GM19099 (cell line): Measurements from ENCODE around the gene KRTAP9-6.
"Not testable (repeated sequence)": the region's sequence is repeated elsewhere in the genome, so short reads cannot be mapped to it uniquely, and the experiment has no call there.

Source experiments
- POLR2A ChIP-seq: IDR thresholded peaks from 3 replicates; pipeline ENCODE4 v1.6.1; 2011; ENCODE audit warnings: low read depth; ENCODE audit not compliant: insufficient read length; ENCODE audit errors: extremely low read depth

The KRTAP9-6 gene, protein sequence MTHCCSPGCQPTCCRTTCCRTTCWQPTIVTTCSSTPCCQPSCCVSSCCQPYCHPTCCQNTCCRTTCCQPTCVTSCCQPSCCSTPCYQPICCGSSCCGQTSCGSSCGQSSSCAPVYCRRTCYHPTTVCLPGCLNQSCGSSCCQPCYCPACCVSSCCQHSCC

DNA sequence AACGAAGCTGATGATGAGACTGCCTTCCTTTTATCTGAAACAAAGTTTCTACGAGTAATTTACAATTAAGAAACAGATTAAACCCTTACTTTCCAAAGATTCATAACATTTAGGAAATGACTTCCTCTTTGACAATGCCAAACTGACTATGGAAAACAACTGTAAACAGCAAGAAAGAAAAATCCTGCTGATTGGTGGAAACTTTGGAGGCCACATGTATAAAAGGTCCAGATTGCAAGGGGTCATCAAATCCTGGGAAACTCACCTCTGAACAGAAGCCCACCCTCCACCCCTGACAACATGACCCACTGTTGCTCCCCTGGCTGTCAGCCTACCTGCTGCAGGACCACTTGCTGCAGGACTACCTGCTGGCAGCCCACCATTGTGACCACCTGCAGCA is at the start of gene KRTAP9-6:
Gene KRTAP9-6, plus strand, starts transcription at position 301 of the 400 bp plus-strand sequence. Its CDS starts 0 bp downstream, at position 301.
- TF ChIP-seq POLR2A: no peak

DNA sequence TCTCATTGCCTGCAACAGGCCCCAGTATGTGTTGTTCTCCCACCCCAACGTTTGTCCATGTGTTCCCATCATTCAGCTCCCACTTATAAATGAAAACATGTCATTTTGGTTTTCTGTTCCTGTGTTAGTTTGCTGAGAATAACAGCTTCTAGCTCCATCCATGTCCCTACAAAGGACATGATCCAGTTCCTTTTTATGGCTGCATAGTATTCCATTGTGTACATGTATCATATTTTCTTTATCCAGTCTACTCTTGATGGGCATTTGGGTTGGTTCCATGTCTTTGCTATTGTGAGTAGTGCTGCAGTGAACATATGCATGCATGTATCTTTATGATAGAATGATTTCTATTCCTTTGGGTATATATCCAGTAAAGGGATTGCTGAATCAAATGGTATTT is 49.5 kb upstream of the KRTAP9-6 start:
- no peak for TF ChIP-seq POLR2A

DNA sequence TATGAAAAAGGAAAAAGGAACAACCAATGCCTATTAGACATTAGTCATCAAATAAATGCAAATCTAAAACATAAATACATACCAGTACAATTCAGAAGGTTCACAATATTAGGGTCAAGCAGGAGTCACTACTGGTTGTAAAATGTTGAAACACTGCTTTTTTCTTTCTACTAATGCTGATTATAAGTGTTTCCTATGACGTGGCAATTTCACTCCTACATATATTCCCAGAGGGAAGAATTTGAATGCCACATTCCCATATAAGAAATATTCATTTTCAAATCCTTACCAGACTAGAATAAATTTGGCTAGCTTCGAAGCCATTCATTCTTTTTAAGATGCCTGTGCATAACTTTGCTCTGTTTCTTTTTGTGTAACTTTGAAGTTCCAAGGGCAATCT is 41.4 kb upstream of the KRTAP9-6 start:
- no peak for TF ChIP-seq POLR2A

DNA sequence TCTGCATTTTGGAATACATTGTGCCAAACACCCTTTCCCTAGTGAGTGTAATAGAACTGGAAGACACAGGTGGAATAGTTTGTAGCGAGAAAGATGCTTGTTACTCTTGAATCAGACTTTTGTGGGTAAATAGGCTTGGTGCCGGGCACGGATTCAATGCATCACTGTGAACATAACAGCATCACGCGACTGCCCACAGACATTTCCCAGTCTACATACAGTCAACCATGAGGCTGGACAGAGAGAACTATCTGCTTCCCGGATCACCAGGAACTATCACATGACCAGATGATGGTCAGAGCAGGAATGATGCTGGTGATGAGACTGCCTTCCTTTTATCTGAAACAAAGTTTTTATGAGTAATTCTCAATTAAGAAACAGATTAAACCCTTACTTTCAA is 39.1 kb upstream of the KRTAP9-6 start:
- no peak for TF ChIP-seq POLR2A

DNA sequence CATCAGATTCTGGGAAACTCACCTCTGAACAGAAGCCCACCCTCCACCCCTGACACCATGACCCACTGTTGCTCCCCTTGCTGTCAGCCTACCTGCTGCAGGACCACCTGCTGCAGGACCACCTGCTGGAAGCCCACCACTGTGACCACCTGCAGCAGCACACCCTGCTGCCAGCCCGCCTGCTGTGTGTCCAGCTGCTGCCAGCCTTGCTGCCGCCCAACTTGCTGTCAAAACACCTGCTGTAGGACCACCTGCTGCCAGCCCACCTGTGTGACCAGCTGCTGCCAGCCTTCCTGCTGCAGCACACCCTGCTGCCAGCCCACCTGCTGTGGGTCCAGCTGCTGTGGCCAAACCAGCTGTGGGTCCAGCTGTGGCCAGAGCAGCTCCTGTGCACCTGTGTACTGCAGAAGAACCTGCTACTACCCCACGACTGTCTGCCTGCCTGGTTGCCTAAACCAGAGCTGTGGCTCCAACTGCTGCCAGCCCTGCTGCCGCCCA is 38.5 kb upstream of the KRTAP9-6 start, which contains the start of gene KRTAP9-2:
Gene KRTAP9-2, plus strand, starts transcription at position 51 of the 498 bp plus-strand sequence. Its CDS starts 7 bp downstream, at position 58.
- TF ChIP-seq POLR2A: not testable (repeated sequence)

DNA sequence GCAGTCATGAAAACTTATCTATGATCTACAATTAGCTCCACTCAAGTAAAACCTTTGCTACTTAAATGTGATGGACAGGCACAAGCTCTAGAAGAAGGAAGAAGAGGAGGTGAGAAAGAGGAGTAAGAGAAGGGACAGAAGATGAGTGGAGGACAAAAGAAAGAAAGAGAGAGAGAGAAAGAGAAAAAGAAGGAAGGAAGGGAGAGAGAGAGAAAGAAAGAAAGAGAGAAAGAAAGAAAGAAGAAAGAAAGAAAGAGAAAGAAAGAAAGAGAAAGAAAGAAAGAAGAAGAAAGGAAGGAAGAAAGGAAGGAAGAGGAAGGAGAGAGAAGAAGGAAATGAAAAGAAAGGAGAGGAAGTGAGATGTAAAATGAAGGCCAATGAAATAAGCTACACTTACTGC is 35.1 kb upstream of the KRTAP9-6 start:
- TF ChIP-seq POLR2A: no peak

DNA sequence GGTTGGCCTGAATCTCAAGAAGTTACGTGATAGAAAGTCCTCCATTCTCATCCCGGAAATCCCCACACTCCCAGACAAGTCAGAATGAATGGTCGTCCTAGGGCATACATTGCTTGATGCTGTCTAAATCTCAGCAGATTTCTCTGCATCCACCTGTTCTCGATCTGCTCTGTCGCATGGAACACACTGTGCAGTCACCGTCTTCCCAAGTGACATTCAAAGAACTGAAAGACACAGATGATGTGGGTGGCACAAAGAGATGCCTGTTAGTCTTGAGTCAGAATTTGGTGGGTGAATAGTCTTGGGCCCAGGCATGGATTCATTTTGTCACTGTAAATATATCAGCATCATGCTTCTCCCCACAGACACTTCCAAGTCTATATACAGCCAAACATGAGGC is 33.4 kb upstream of the KRTAP9-6 start:
- TF ChIP-seq POLR2A: no peak

DNA sequence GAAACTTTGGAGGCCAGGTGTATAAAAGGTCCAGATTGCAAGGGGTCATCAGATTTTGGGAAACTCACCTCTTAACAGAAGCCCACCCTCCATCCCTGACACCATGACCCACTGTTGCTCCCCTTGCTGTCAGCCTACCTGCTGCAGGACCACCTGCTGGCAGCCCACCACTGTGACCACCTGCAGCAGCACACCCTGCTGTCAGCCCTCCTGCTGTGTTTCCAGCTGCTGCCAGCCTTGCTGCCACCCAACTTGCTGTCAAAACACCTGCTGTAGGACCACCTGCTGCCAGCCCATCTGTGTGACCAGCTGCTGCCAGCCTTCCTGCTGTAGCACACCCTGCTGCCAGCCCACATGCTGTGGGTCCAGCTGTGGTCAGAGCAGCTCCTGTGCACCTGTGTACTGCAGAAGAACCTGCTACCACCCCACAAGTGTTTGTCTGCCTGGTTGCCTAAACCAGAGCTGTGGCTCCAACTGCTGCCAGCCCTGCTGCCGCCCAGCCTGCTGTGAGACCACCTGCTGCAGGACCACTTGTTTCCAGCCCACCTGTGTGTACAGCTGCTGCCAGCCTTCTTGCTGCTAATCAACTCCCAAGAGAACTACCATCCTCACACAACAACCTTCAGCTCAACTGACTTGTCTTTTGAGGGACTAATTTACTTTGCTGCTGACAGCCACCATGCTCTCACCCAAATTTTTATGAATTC is 32.6 kb upstream of the KRTAP9-6 start, which contains the start of gene KRTAP9-3:
Gene KRTAP9-3, plus strand, starts transcription at position 51 of the 707 bp plus-strand sequence. Its CDS starts 53 bp downstream, at position 104.
- TF ChIP-seq POLR2A: not testable (repeated sequence)

DNA sequence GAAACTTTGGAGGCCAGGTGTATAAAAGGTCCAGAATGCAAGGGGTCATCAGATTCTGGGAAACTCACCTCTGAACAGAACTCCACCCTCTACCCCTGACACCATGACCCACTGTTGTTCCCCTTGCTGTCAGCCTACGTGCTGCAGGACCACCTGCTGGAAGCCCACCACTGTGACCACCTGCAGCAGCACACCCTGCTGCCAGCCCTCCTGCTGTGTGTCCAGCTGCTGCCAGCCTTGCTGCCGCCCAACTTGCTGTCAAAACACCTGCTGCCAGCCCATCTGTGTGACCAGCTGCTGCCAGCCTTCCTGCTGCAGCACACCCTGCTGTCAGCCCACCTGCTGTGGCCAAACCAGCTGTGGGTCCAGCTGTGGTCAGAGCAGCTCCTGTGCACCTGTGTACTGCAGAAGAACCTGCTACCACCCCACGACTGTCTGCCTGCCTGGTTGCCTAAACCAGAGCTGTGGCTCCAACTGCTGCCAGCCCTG is 27.2 kb upstream of the KRTAP9-6 start, which contains the start of gene KRTAP9-8:
Gene KRTAP9-8, plus strand, starts transcription at position 51 of the 489 bp plus-strand sequence. Its CDS starts 53 bp downstream, at position 104.
- not testable (repeated sequence) for TF ChIP-seq POLR2A

DNA sequence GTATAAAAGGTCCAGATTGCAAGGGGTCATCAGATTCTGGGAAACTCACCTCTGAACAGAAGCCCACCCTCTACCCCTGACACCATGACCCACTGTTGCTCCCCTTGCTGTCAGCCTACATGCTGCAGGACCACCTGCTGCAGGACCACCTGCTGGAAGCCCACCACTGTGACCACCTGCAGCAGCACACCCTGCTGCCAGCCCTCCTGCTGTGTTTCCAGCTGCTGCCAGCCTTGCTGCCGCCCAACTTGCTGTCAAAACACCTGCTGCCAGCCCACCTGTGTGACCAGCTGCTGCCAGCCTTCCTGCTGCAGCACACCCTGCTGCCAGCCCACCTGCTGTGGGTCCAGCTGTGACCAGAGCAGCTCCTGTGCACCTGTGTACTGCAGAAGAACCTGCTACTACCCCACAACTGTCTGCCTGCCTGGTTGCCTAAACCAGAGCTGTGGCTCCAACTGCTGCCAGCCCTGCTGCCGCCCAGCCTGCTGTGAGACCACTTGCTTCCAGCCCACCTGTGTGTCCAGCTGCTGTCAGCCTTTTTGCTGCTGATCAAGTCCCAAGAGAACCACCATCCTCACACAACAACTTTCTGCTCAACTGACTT is 15.4 kb upstream of the KRTAP9-6 start, which contains the start of gene KRTAP9-4:
Gene KRTAP9-4, plus strand, starts transcription at position 51 of the 604 bp plus-strand sequence. Its CDS starts 34 bp downstream, at position 85.
- TF ChIP-seq POLR2A: not testable (repeated sequence)

DNA sequence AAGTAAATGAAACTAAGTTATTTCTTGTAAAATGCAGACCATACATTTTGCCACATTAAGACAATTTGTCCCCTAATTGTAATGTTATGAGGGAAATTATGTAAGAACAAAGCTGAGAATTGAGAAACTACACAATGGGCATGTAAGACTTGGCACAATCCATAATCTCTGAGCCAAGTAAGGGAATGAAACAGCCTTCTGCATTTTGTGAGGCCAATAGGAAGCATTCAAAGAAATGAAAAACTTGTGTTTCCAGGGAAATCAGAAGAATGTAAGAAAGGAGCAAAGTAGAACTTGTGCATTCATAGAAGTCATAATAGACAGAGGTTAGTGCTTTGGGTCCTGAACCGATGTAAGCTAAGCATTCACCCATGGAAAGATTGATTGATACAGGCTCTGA is 13.9 kb upstream of the KRTAP9-6 start:
- TF ChIP-seq POLR2A: no peak

DNA sequence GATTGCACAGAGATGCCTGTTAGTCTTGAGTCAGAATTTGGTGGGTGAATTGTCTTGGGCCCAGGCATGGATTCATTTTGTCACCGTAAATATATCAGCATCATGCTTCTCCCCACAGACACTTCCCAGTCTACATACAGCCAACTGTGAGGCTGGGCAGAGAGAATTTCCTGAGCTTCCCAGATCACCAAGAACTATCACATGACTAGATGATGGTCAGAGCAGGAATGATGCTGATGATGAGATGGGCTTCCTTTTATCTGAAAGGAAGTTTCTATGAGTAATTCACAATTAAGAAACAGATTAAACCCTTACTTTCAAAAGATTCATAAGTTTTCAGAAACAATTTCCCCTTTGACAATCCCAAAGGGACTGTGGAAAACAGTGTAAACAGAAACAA is 10.3 kb upstream of the KRTAP9-6 start:
- no peak for TF ChIP-seq POLR2A

DNA sequence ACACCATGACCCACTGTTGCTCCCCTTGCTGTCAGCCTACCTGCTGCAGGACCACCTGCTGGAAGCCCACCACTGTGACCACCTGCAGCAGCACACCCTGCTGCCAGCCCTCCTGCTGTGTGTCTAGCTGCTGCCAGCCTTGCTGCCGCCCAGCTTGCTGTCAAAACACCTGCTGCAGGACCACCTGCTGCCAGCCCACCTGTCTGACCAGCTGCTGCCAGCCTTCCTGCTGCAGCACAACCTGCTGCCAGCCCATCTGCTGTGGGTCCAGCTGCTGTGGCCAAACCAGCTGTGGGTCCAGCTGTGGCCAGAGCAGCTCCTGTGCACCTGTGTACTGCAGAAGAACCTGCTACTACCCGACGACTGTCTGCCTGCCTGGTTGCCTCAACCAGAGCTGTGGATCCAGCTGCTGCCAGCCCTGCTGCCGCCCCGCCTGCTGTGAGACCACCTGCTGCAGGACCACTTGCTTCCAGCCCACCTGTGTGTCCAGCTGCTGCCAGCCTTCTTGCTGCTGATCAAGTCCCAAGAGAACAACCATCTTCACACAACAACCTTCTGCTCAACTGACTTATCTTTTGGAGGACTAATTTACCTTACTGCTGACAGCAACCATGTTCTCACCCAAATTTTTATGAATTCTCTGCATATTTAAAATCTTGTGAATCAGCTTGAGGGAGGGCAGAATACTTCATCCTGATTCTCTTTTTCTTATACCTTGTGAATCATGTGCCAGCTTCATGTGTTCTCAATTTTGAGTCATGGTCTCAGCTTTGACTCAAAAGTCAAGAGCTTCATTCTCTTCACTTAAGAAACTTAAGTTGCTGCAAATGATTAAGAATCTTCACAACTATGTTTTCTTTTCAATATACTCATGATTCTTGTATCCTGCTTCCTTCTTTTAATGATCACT is 9.5 kb upstream of the KRTAP9-6 start, which contains the start of gene KRTAP9-9:
Gene KRTAP9-9, plus strand, starts transcription at position 4 of the 910 bp plus-strand sequence.
- TF ChIP-seq POLR2A: not testable (repeated sequence)

DNA sequence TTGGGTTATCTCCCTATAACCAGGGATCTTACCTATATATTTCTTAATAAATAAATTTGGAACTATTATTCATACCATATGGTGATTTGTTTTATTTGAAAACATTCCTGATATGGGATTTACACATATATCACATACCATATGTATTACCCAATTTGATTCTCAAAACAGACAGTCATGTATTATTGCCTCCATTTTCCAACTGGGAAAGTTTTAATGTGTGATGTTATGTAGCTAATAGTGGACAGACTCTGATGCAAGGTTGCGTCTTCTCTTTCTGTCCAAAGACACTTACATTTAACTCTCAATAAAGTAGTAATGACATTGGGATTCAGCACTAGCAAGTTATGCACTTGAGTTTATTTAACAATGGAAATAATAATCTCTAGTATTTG is 8.9 kb upstream of the KRTAP9-6 start:
- no peak for TF ChIP-seq POLR2A

DNA sequence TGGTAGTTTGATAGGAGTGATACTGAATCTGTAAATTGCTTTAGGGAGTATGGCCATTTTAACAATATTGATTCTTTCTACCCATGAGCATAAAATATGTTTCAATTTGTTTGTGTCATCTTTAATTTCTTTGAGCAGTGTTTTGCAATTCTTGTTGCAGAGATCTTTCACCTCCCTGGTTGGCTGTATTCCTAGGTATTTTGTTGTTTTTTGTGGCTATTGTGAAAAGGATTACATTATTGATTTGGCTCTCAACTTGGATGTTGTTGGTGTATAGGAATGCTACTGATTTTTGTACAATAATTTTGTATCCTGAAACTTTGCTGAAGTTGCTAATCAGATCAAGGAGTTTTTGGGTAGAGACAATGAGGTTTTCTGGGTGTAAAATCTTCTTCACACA is 6.8 kb upstream of the KRTAP9-6 start:
- no peak for TF ChIP-seq POLR2A

DNA sequence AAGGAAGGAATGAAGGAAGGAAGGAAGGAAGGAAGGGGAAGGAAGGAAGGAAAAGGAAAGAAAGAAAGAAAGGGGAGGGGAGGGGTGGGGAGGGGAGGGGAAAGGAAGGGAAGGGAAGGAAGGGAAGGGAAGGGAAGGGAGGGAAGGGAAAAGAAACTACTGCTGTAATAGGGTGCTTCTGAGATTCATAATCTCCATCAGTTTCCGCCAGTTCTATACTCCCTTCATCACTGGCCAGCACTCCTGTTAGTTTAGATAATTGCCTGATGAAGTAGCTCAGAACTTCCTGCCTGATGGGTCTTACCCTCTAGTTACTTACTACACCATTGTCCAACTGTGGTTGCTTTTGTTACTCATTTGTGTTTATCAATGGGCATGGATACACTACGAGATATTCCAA is 2.0 kb upstream of the KRTAP9-6 start:
- TF ChIP-seq POLR2A: no peak
